H9 (cell line): ENCODE data around the gene DHRS9. TPM values are rescaled to one million over a fixed set of nuclear protein-coding genes. Genes with fewer than 3 reads are reported as not detected.

Experiments
- DNase-seq: peaks from one replicate; pipeline ENCODE4 v3.0.0-alpha.2; 2017
- H2AFZ ChIP-seq: one replicate; pipeline ENCODE4 v1.6.1; 2013; ENCODE audit warnings: mild to moderate bottlenecking, low read length, control low read depth, moderate library complexity
- H2AK5ac ChIP-seq: 2 replicates; pipeline ENCODE4 v1.6.1; 2013; ENCODE audit warnings: low read length, control low read depth, mixed read lengths; ENCODE audit not compliant: insufficient read length
- H2BK120ac ChIP-seq: one replicate; pipeline ENCODE4 v1.6.1; 2013; ENCODE audit warnings: low read depth, mild to moderate bottlenecking, low read length, control low read depth, inconsistent platforms; ENCODE audit not compliant: poor library complexity, severe bottlenecking
- H2BK12ac ChIP-seq: 2 replicates; pipeline ENCODE4 v1.6.1; 2013; ENCODE audit warnings: low read length, control low read depth, mixed read lengths, low read depth; ENCODE audit not compliant: insufficient read length
- H2BK15ac ChIP-seq: 2 replicates; pipeline ENCODE4 v1.6.1; 2013; ENCODE audit warnings: low read depth, low read length, control low read depth
- H2BK20ac ChIP-seq: one replicate; pipeline ENCODE4 v1.6.1; 2013; ENCODE audit warnings: low read depth, mild to moderate bottlenecking, low read length, control low read depth, inconsistent platforms; ENCODE audit not compliant: poor library complexity, severe bottlenecking
- H2BK5ac ChIP-seq: 2 replicates; pipeline ENCODE4 v1.6.1; 2013; ENCODE audit warnings: low read length, control low read depth, mixed read lengths; ENCODE audit not compliant: insufficient read length
- H3K14ac ChIP-seq: 2 replicates; pipeline ENCODE4 v1.6.1; 2013; ENCODE audit warnings: low read length, control low read depth; ENCODE audit not compliant: insufficient read depth
- H3K18ac ChIP-seq: 2 replicates; pipeline ENCODE4 v1.6.1; 2013; ENCODE audit warnings: low read depth, mild to moderate bottlenecking, mixed read lengths, low read length, control low read depth; ENCODE audit not compliant: insufficient read length
- H3K23ac ChIP-seq: 2 replicates; pipeline ENCODE4 v1.6.1; 2013; ENCODE audit warnings: low read length, control low read depth, mixed read lengths, low read depth; ENCODE audit not compliant: insufficient read length
- H3K23me2 ChIP-seq: 2 replicates; pipeline ENCODE4 v1.6.1; 2013; ENCODE audit warnings: low read depth, mild to moderate bottlenecking, mixed read lengths, low read length, control low read depth; ENCODE audit not compliant: insufficient read length, poor library complexity, severe bottlenecking
- H3K27ac ChIP-seq: 2 replicates; pipeline ENCODE4 v1.5.1; 2013; ENCODE audit warnings: low read length, control low read depth, mixed read lengths, low read depth; ENCODE audit not compliant: insufficient read length
- H3K27me3 ChIP-seq: 2 replicates; pipeline ENCODE4 v1.6.1; 2013; ENCODE audit warnings: low read length, control low read depth, inconsistent platforms; ENCODE audit not compliant: insufficient read depth
- H3K4ac ChIP-seq: 2 replicates; pipeline ENCODE4 v1.6.1; 2013; ENCODE audit warnings: low read depth, mild to moderate bottlenecking, control low read depth, inconsistent platforms, low read length, moderate library complexity
- H3K4me1 ChIP-seq: 2 replicates; pipeline ENCODE4 v1.6.1; 2013; ENCODE audit warnings: low read length, control low read depth, inconsistent platforms; ENCODE audit not compliant: insufficient read depth
- H3K4me2 ChIP-seq: 2 replicates; pipeline ENCODE4 v1.6.1; 2013; ENCODE audit warnings: low read length, control low read depth, mixed read lengths; ENCODE audit not compliant: insufficient read length, insufficient read depth
- H3K56ac ChIP-seq: 2 replicates; pipeline ENCODE4 v1.6.1; 2013; ENCODE audit warnings: low read depth, mild to moderate bottlenecking, mixed read lengths, low read length, control low read depth; ENCODE audit not compliant: insufficient read length
- H3K79me1 ChIP-seq: 2 replicates; pipeline ENCODE4 v1.6.1; 2013; ENCODE audit warnings: low read depth, mild to moderate bottlenecking, moderate library complexity, low read length, control low read depth, inconsistent platforms; ENCODE audit not compliant: insufficient read depth, poor library complexity, severe bottlenecking
- H3K79me2 ChIP-seq: 2 replicates; pipeline ENCODE4 v1.6.1; 2013; ENCODE audit warnings: low read length, control low read depth, inconsistent platforms; ENCODE audit not compliant: insufficient read depth
- H3K9ac ChIP-seq: 2 replicates; pipeline ENCODE4 v1.6.1; 2013; ENCODE audit warnings: low read length, control low read depth, mixed read lengths; ENCODE audit not compliant: insufficient read length; ENCODE audit errors: extremely low read depth
- H3K9me3 ChIP-seq: one replicate; pipeline ENCODE4 v1.6.1; 2013; ENCODE audit warnings: low read depth, low read length, inconsistent platforms; ENCODE audit not compliant: control insufficient read depth
- H3T11ph ChIP-seq: one replicate; pipeline ENCODE4 v1.6.1; 2013; ENCODE audit warnings: mild to moderate bottlenecking, low read length, control low read depth, inconsistent platforms
- H4K20me1 ChIP-seq: one replicate; pipeline ENCODE4 v1.6.1; 2013; ENCODE audit not compliant: control insufficient read depth, insufficient read length, insufficient read depth
- H4K5ac ChIP-seq: 2 replicates; pipeline ENCODE4 v1.6.1; 2013; ENCODE audit warnings: low read depth, mild to moderate bottlenecking, mixed read lengths, low read length, control low read depth; ENCODE audit not compliant: insufficient read length
- H4K8ac ChIP-seq: replicated peaks from 2 replicates; pipeline ENCODE4 v1.6.1; 2013; ENCODE audit warnings: low read length, control low read depth, mixed read lengths, low read depth; ENCODE audit not compliant: insufficient read length
- H4K91ac ChIP-seq: 2 replicates; pipeline ENCODE4 v1.6.1; 2013; ENCODE audit warnings: low read depth, mild to moderate bottlenecking, moderate library complexity, mixed read lengths, low read length, control low read depth; ENCODE audit not compliant: insufficient read length
- H3K27ac Mint-ChIP-seq, 3 experiments: 2 replicates in 2 of 3; 3 replicates in 1 of 3; pipeline ENCODE4 v1.8.0; 2020 to 2021; ENCODE audit warnings: mixed read lengths in 3 of 3, mild to moderate bottlenecking in 1 of 3, moderate library complexity in 1 of 3
- H3K27me3 Mint-ChIP-seq: 2 replicates; pipeline ENCODE4 v1.8.0; 2021; ENCODE audit warnings: low read depth, mild to moderate bottlenecking, moderate library complexity, mixed read lengths
- H3K36me3 Mint-ChIP-seq, 3 experiments: 2 replicates in 2 of 3; 3 replicates in 1 of 3; pipeline ENCODE4 v1.8.0; 2020 to 2021; ENCODE audit warnings: low read depth in 3 of 3, mixed read lengths in 3 of 3; ENCODE audit not compliant: insufficient read depth in 1 of 3
- H3K4me1 Mint-ChIP-seq, 2 experiments: 2 replicates each; pipeline ENCODE4 v1.8.0; 2020; ENCODE audit warnings: mixed read lengths in 2 of 2
- H3K4me3 Mint-ChIP-seq, 2 experiments: 2 replicates in 1 of 2; 3 replicates in 1 of 2; pipeline ENCODE4 v1.8.0; 2020 to 2021; ENCODE audit warnings: mild to moderate bottlenecking in 2 of 2, mixed read lengths in 2 of 2, moderate library complexity in 1 of 2
- H3K9me3 Mint-ChIP-seq, 2 experiments: 2 replicates in 1 of 2; 3 replicates in 1 of 2; pipeline ENCODE4 v1.8.0; 2020; ENCODE audit warnings: mild to moderate bottlenecking in 2 of 2, mixed read lengths in 2 of 2, moderate library complexity in 1 of 2
- CTCF ChIP-seq: fragments of 200-600 bp; sonication (generic); conservative IDR thresholded peaks from 3 replicates; pipeline ENCODE4 v1.8.0; 2021; ENCODE audit warnings: antibody characterized with exemption, mild to moderate bottlenecking
- WGBS: extraction: QIAGEN DNeasy Blood & Tissue Kit; methylation state at CpG from one replicate; pipeline ENCODE4 v1.1.7; 2013; ENCODE audit warnings: missing lambda C conversion rate, low lambda C conversion rate, mixed read lengths; ENCODE audit not compliant: insufficient read length; ENCODE audit errors: extremely low coverage; 5-methylcytosine and 5-hydroxymethylcytosine counted together
- total RNA-seq: library from RNA; stranded (reverse); gene quantifications from 2 replicates; pipeline ENCODE4 v1.2.1, GENCODE V29; 2021

Gene DHRS9
- total RNA-seq, 1 experiment from 2014 or later: not detected

DNA sequence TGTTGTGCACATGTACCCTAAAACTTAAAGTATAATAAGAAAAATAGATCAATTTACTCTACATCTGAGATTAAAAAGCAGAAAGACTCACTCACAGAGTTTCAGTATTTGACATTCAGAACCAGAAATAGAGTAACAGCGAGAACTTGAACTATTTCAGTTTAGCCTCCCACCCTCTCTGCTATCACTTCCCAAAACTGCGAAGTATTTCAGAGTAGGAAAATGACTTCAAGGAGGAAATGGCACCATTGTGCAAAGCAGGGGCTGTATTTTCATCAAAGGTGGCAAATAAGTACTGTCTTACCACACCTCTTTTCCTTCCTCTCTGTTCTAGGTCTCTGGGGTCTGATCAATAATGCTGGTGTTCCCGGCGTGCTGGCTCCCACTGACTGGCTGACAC, 13.6 kb downstream of the DHRS9 start:
- Mint-ChIP-seq H3K27ac (no peak overlapping the region), H3K4me3 (no peak overlapping the region), H3K9me3 (no peaks in the 10 kb centered on the region), H3K27me3 (peaks cover 3% of the 10 kb centered on the region; the same call in 1 of the 2 replicates), H3K4me1 (peaks cover under 1 to 2% of the 10 kb centered on the region in 2 experiments; a peak in 1 of 4 replicates), H3K36me3 (no peaks in the 10 kb centered on the region)
- H3K18ac ChIP-seq: no peak overlapping the region
- no peak overlapping the region for H2BK5ac ChIP-seq
- no peak overlapping the region for H3K23ac ChIP-seq
- H2BK20ac ChIP-seq: no peak overlapping the region
- no peak overlapping the region for H2AFZ ChIP-seq
- H3T11ph ChIP-seq: no peak overlapping the region
- no peak overlapping the region for H3K14ac ChIP-seq
- no peak overlapping the region for H4K91ac ChIP-seq
- H3K56ac ChIP-seq: no peak overlapping the region
- no peaks in the 10 kb centered on the region for H3K79me2 ChIP-seq
- no peak overlapping the region for H3K9ac ChIP-seq
- no peaks in the 10 kb centered on the region for H3K27me3 ChIP-seq
- no peaks in the 10 kb centered on the region for H3K23me2 ChIP-seq
- H3K4me2 ChIP-seq: no peak overlapping the region
- H4K8ac ChIP-seq: no peak overlapping the region
- no peaks in the 10 kb centered on the region for H4K20me1 ChIP-seq
- no peak overlapping the region for H2BK12ac ChIP-seq
- DNase-seq: no peak
- H3K27ac ChIP-seq: no peak overlapping the region
- no peaks in the 10 kb centered on the region for H3K4me1 ChIP-seq
- no peaks in the 10 kb centered on the region for H3K79me1 ChIP-seq
- no CpG with 5 or more reads among the region's 4 CpGs for WGBS
- H4K5ac ChIP-seq: no peak overlapping the region
- H2BK120ac ChIP-seq: no peak overlapping the region
- no peak overlapping the region for H2BK15ac ChIP-seq
- no peaks in the 10 kb centered on the region for H3K9me3 ChIP-seq
- no peak overlapping the region for H3K4ac ChIP-seq
- no peak overlapping the region for H2AK5ac ChIP-seq
- TF ChIP-seq CTCF: no peak
